ENCODE data around the gene DTNB. TPM values are rescaled to one million over a fixed set of nuclear protein-coding genes. Genes with fewer than 3 reads are reported as not detected.

Gene DTNB
- total RNA-seq, 2 experiments from 2014 or later: 27.3 to 29.1 TPM

DNA sequence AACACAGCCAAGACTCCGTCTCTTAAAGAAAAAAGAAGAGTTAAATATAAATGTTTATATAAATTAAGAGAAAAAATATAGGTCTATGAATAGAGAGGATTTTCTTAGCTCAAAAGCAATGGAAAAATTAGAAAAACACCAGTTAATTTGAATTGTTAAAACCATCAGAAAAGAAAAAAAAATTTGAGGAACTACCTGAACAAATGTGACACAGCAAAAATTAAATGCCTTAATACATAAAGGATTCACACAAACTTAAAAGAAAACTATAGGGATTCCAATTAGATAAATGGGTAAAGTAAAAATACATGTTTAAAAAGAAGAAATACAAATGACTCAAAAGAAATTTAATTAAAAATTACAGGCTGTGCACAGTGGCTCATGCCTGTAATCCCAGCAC is 183.7 kb downstream of the DTNB start:
- Mint-ChIP-seq H3K27ac (no peak overlapping the region), H3K9me3 (no peaks in the 10 kb centered on the region), H3K4me3 (no peak overlapping the region), H3K36me3 (ENCODE audit: low read depth) (peaks cover 8% of the 10 kb centered on the region), H3K4me1 (ENCODE audit: low read depth) (no peaks in the 10 kb centered on the region), H3K27me3 (no peaks in the 10 kb centered on the region)
- no peak for TF ChIP-seq CTCF (IDR thresholded peaks at IDR 0.05)
- ATAC-seq (no peak), DNase-seq (no peak)
- ChIA-PET POLR2A (no interaction called here), CTCF (no interaction called here)
- intact Hi-C loops (cut with micrococcal nuclease): no loop called here

DNA sequence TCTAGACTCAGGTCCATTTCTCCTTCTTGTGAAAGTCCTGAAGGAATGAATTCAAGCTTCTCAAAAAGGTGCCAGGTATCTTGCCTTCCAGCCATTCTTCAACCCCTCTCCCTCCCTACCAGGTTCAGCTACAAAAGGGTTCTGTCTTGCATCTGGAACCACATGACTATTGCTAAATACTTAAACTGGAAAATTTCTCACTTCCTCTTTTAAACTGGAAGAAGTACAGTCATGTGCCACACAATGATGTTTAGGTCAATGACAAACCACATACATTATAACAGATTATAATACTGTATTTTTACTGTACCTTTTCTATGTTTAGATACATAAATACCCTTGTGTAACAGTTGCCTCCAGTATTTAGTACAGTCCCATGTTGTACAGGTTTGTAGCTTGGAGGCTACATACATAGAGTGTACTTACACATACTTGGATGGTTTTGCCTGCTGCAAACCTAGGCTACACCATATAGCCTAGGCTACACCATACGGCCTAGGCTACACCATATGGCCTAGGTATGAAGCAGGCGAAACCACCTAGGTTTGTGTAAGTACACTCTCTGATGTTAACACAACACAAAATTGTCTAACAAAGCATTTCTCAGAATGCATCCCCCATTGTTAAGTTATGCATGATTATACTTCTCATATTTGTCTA is 189.6 kb downstream of the DTNB start:
- H3K9me3 Mint-ChIP-seq: no peaks in the 10 kb centered on the region
- POLR2A ChIA-PET: interaction anchor here (0.6 to 0.7 kb wide), 2 partner anchors 11 to 225 kb away, joined by 3 read pairs; no protein-coding TSS in a partner anchor
- peaks cover 4% of the 10 kb centered on the region for H3K4me1 Mint-ChIP-seq (ENCODE audit: low read depth)
- intact Hi-C loops (cut with micrococcal nuclease): no loop called here
- DNase-seq (no peak), ATAC-seq (no peak)
- peaks cover 8% of the 10 kb centered on the region for H3K36me3 Mint-ChIP-seq (ENCODE audit: low read depth)
- no peaks in the 10 kb centered on the region for H3K27me3 Mint-ChIP-seq
- CTCF ChIA-PET: interaction anchor here (0.8 to 1.1 kb wide), 2 partner anchors 83 to 122 kb away, joined by 3 read pairs; no protein-coding TSS in a partner anchor
- TF ChIP-seq CTCF (IDR thresholded peaks at IDR 0.05): no peak
- H3K4me3 Mint-ChIP-seq: no peak overlapping the region
- H3K27ac Mint-ChIP-seq: no peak overlapping the region

GRCh38 chr2:25482341-25482740 is 191.0 kb downstream of the DTNB start:
- no peaks in the 10 kb centered on the region for H3K9me3 Mint-ChIP-seq
- ChIA-PET POLR2A (no interaction called here), CTCF (interaction anchor here (2.1 kb wide), 1 partner anchor 100 kb away, joined by 4 read pairs; no protein-coding TSS in a partner anchor)
- ATAC-seq (no peak), DNase-seq (no peak)
- TF ChIP-seq CTCF (IDR thresholded peaks at IDR 0.05): no peak
- intact Hi-C loops (cut with micrococcal nuclease): no loop called here
- no peaks in the 10 kb centered on the region for H3K27me3 Mint-ChIP-seq
- peaks cover 4% of the 10 kb centered on the region for H3K4me1 Mint-ChIP-seq (ENCODE audit: low read depth)
- no peak overlapping the region for H3K27ac Mint-ChIP-seq
- no peak overlapping the region for H3K4me3 Mint-ChIP-seq
- peaks cover 2% of the 10 kb centered on the region for H3K36me3 Mint-ChIP-seq (ENCODE audit: low read depth)

DNA sequence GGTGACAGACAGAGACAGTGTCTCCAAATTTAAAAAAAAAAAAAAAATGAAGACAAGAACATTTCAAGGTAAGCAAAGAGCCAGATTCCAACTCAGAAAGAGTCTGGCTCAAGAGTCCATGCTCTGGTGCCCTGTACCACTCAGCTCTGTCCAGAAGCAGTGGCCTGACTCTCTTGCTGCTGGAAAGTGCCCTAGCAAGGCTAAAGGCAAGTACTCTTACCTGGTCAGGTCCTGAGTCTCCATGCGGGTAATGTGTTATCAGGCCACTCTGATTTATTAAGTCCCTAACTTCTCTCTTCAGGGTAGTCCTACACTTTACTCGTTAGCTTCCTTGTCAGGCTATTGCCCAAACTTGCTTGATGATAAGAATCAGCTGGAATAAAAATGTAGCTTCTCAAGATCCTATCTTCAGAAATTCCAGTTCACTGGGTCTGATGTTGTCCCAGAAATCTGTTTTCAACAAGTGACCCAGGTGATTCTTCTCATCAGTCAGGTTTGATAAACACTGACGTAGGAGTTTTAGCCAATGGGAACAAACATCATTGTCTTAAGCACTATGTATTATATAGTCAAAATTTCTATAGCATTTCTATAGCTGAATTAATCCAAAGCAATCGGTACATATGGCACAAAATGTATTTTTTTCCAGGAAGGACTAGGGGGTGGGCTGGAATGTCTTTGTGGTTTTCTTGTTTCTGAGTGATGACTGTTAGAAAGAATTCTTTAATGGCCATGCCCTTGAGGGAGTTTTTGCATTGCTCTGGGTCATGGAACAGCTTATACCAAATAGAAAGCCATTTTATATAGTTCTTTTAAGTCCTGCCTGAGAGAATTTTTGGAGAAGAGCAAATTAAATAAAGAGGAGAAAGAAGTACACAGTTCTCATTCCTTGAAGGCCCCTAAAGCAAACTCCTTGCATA is 191.7 kb downstream of the DTNB start:
- DNase-seq (no peak), ATAC-seq (no peak)
- Mint-ChIP-seq H3K27ac (no peak overlapping the region), H3K9me3 (peaks cover 1% of the 10 kb centered on the region), H3K27me3 (no peaks in the 10 kb centered on the region), H3K4me1 (ENCODE audit: low read depth) (peaks cover 4% of the 10 kb centered on the region), H3K36me3 (ENCODE audit: low read depth) (peaks cover 1% of the 10 kb centered on the region), H3K4me3 (no peak overlapping the region)
- no peak for TF ChIP-seq CTCF (IDR thresholded peaks at IDR 0.05)
- intact Hi-C loops (cut with micrococcal nuclease): no loop called here
- CTCF ChIA-PET: interaction anchor here (1.1 to 2.1 kb wide), 2 partner anchors 74 to 99 kb away, joined by 3 to 4 read pairs; no protein-coding TSS in a partner anchor
- POLR2A ChIA-PET: no interaction called here

GRCh38 chr2:25480561-25480960 is 192.8 kb downstream of the DTNB start:
- ATAC-seq: no peak
- CTCF ChIA-PET: interaction anchor here (1.1 to 2.1 kb wide), 2 partner anchors 73 to 98 kb away, joined by 3 to 4 read pairs; no protein-coding TSS in a partner anchor
- no peak for DNase-seq
- Mint-ChIP-seq H3K27me3 (no peaks in the 10 kb centered on the region), H3K36me3 (ENCODE audit: low read depth) (peaks cover 9% of the 10 kb centered on the region), H3K9me3 (peaks cover 7% of the 10 kb centered on the region), H3K4me1 (ENCODE audit: low read depth) (peaks cover 4% of the 10 kb centered on the region), H3K27ac (no peak overlapping the region), H3K4me3 (no peak overlapping the region)
- intact Hi-C loops (cut with micrococcal nuclease): no loop called here
- TF ChIP-seq CTCF (IDR thresholded peaks at IDR 0.05): no peak
- POLR2A ChIA-PET: no interaction called here
